Measurements from ENCODE around the gene TRPC4.

- TF ChIP-seq, protein P1, sequence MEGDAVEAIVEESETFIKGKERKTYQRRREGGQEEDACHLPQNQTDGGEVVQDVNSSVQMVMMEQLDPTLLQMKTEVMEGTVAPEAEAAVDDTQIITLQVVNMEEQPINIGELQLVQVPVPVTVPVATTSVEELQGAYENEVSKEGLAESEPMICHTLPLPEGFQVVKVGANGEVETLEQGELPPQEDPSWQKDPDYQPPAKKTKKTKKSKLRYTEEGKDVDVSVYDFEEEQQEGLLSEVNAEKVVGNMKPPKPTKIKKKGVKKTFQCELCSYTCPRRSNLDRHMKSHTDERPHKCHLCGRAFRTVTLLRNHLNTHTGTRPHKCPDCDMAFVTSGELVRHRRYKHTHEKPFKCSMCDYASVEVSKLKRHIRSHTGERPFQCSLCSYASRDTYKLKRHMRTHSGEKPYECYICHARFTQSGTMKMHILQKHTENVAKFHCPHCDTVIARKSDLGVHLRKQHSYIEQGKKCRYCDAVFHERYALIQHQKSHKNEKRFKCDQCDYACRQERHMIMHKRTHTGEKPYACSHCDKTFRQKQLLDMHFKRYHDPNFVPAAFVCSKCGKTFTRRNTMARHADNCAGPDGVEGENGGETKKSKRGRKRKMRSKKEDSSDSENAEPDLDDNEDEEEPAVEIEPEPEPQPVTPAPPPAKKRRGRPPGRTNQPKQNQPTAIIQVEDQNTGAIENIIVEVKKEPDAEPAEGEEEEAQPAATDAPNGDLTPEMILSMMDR (IDR thresholded peaks at IDR 0.05), result no peak
- TF ChIP-seq EZH2 (IDR thresholded peaks at IDR 0.05; ENCODE audit: borderline replicate concordance, insufficient read depth, low read depth, low read length, poor library complexity, severe bottlenecking), result no peak
Measured at GRCh38 chr13:37666036-37666435, 203.5 kb downstream of the TRPC4 start.
